Measurements from ENCODE around the gene KCNJ9.

GRCh38 chr1:160136926-160137200, 55.5 kb downstream of the KCNJ9 start:
- no peak for TF ChIP-seq CTCF (conservative IDR thresholded peaks at IDR 0.05; ENCODE audit: low read depth in 2 of 2)
- TF ChIP-seq CREB1 (CRISPR knock-in tag; IDR thresholded peaks at IDR 0.05; ENCODE audit: low read depth), result no peak
